ENCODE results near the gene CKS1B. TPM values are rescaled to one million over a fixed set of nuclear protein-coding genes. Genes with fewer than 3 reads are reported as not detected.

Gene CKS1B
- total RNA-seq, 6 donors from 2014 or later: 9.9 to 31.1 (median 22.5) TPM

DNA sequence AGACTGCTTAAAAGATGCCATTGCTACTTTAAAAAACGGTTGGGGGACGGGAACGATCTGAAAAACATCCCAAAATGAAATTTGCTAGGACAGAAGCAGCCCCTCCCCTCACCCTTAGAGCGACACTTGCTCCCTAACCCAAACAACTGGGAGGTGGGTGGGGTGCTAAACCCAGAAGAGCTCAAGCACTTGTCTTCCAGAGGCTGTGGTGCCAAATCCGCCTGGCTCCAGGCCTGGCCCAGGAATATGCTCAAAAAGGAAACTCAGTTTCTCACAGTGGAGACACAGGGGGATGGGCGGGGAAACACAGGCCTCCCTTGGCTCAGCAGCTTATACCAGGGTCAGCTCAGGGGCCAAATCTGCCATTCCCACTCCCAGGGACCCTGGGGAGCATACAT, 17.9 kb upstream of the CKS1B start:
- Histone ChIP-seq H3K4me1 (peaks cover 42 to 76% (median 53%) of the 10 kb centered on the region in 4 donors), H3K4me3 (peak overlapping the region in 3 of 4 donors; percentile 56 to 75 (median 57)), H3K36me3 (peaks cover 3 to 17% (median 13%) of the 10 kb centered on the region in 4 donors), H3K27ac (peak overlapping the region; percentile 73 to 85 (median 76)), H3K9me3 (no peaks in the 10 kb centered on the region), H3K27me3 (no peaks in the 10 kb centered on the region)
- 17 to 23% methylated on average over 5 to 6 of the region's 6 CpGs for WGBS, 2 donors
- ATAC-seq (ENCODE audit: low FRiP score in 2 of 2) (peak in 1 of 2 donors; percentile 3), DNase-seq (no peak)
- TF ChIP-seq POLR2A (IDR thresholded peaks at IDR 0.05): no peak
- TF ChIP-seq, protein P1, sequence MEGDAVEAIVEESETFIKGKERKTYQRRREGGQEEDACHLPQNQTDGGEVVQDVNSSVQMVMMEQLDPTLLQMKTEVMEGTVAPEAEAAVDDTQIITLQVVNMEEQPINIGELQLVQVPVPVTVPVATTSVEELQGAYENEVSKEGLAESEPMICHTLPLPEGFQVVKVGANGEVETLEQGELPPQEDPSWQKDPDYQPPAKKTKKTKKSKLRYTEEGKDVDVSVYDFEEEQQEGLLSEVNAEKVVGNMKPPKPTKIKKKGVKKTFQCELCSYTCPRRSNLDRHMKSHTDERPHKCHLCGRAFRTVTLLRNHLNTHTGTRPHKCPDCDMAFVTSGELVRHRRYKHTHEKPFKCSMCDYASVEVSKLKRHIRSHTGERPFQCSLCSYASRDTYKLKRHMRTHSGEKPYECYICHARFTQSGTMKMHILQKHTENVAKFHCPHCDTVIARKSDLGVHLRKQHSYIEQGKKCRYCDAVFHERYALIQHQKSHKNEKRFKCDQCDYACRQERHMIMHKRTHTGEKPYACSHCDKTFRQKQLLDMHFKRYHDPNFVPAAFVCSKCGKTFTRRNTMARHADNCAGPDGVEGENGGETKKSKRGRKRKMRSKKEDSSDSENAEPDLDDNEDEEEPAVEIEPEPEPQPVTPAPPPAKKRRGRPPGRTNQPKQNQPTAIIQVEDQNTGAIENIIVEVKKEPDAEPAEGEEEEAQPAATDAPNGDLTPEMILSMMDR (IDR thresholded peaks at IDR 0.05): no peak
- TF ChIP-seq EP300 (IDR thresholded peaks at IDR 0.05): no peak

DNA sequence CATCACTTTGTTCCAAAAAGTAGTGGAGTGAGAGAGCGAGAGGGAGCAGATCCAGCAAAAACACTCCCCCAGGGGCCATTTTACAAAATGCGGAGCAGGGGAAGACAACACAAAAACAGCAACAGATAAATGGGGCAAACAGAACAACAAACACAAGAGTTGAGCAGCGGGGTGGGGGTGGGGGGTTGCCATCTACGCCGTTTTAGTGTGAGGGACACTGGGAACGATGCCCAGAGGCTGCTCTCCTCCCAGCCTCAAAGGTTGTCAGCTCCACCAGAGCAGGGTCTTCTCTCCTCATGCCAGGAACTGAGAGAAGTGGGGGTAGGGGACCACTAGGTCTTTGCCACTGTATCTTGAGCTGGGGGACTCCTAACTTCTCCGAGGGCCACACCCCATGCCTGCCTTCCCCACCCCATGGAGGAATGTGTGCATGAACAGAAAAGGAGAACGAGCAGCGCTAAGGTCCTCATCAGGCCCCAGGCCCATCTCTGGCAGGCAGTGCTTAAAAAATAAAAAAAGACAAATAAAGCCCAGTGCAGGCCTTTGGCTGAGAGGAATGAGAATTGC, 17.3 kb upstream of the CKS1B start:
- no peak for ATAC-seq (ENCODE audit: low FRiP score in 2 of 2)
- WGBS, 2 donors: 48 to 53% methylated on average over 9 of the region's 9 CpGs
- TF ChIP-seq, protein P1 (IDR thresholded peaks at IDR 0.05): no peak
- TF ChIP-seq EP300 (IDR thresholded peaks at IDR 0.05) (no peak), POLR2A (IDR thresholded peaks at IDR 0.05) (no peak), POLR2AphosphoS5 (IDR thresholded peaks at IDR 0.05) (no peak)
- Histone ChIP-seq H3K27ac (peak overlapping the region; percentile 73 to 85 (median 76)), H3K27me3 (no peaks in the 10 kb centered on the region), H3K9me3 (no peaks in the 10 kb centered on the region), H3K36me3 (peaks cover 0 to 17% (median 13%) of the 10 kb centered on the region in 4 donors), H3K4me1 (peaks cover 43 to 72% (median 54%) of the 10 kb centered on the region in 4 donors), H3K4me3 (no peak overlapping the region)
- no peak for DNase-seq

DNA sequence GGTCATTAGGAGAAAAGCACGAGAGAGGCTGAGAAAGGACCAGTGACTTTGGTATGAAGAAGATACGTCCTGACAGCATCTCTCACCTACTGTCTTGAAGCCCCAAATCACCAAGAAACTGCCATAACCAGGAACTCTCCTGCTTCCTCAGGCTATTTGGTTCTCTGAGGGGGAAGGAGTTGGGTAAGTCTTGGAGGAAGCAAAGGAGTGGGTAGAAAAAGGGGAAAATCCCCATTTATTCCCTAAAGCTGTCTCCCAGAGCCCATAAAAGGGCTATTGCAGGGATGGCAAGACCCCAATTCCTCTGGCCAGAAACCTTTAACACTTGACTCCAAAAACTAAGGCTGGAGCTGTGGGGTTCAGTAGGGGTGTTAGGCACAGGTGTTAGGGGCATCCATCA, 16.4 kb upstream of the CKS1B start:
- Histone ChIP-seq H3K4me3 (no peak overlapping the region), H3K27ac (peak overlapping the region in 1 of 4 donors; percentile 4), H3K9me3 (no peaks in the 10 kb centered on the region), H3K4me1 (peaks cover 49 to 72% (median 61%) of the 10 kb centered on the region in 4 donors), H3K36me3 (peaks cover 0 to 19% (median 16%) of the 10 kb centered on the region in 4 donors), H3K27me3 (no peaks in the 10 kb centered on the region)
- DNase-seq (no peak), ATAC-seq (ENCODE audit: low FRiP score in 2 of 2) (no peak)
- 80 to 91% methylated on average over 2 of the region's 2 CpGs for WGBS, 2 donors
- TF ChIP-seq POLR2AphosphoS5 (IDR thresholded peaks at IDR 0.05) (no peak), POLR2A (IDR thresholded peaks at IDR 0.05) (no peak), EP300 (IDR thresholded peaks at IDR 0.05) (no peak)
- TF ChIP-seq, protein P1 (IDR thresholded peaks at IDR 0.05): no peak

DNA sequence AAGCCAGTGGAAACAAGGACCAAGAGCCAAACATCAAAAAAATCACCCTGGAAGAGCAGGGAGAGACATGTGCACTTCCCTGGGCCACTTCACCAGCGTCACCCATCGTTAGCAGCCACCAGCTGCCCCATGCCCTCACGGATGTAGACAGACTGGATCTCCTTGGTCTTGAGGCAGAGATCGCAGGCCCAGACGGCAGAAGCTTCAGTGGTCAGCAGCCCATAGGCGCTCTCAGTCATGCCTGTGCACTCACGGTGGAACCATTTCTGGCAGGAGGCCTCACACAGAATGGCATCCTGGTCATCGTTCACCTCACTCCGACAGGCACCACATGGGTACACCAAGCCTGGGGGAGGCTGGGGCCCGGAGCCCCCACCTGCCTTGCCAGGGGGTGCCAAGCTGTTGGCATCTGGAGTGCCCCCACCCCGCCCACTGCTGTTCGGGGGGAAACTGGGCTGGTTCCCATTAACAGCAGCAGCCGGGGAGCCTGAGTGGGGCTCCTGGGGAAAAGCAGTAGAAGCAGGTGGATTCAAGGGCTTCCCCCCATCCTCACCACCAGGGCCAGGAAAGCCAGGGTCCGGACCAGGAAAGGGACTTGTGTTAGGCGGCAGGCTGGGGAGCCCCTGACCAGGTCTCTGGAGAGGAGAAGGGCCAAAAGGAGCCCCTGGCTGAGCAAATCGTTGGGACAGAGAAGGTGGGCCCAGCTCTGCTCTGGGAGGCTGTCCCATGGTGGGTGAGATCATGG, 15.6 kb upstream of the CKS1B start:
- H3K9me3 ChIP-seq: no peaks in the 10 kb centered on the region
- H3K4me3 ChIP-seq: no peak overlapping the region
- TF ChIP-seq, protein P1 (IDR thresholded peaks at IDR 0.05): no peak
- TF ChIP-seq POLR2A (IDR thresholded peaks at IDR 0.05) (no peak), EP300 (IDR thresholded peaks at IDR 0.05) (no peak), POLR2AphosphoS5 (IDR thresholded peaks at IDR 0.05) (no peak)
- H3K4me1 ChIP-seq: peaks cover 44 to 68% (median 54%) of the 10 kb centered on the region in 4 donors
- peak overlapping the region in 1 of 4 donors; percentile 2 for H3K27ac ChIP-seq
- H3K36me3 ChIP-seq: peaks cover 2 to 28% (median 24%) of the 10 kb centered on the region in 4 donors
- DNase-seq: no peak
- ATAC-seq (ENCODE audit: low FRiP score in 2 of 2): no peak
- H3K27me3 ChIP-seq: no peaks in the 10 kb centered on the region
- 92% methylated on average over 10 to 14 of the region's 16 CpGs for WGBS, 2 donors
